Endodermal cell (in vitro differentiated cells): ENCODE results near the gene RSPH6A. TPM values are rescaled to one million over a fixed set of nuclear protein-coding genes. Genes with fewer than 3 reads are reported as not detected.

ENCODE experiments used
- DNase-seq: peaks from one replicate; pipeline ENCODE4 v3.0.0-alpha.2; 2017
- H3K27ac ChIP-seq: 2 replicates; pipeline ENCODE4 v1.5.1; 2013; ENCODE audit warnings: mild to moderate bottlenecking, low read depth, low read length, moderate library complexity
- H3K27me3 ChIP-seq: 2 replicates; pipeline ENCODE4 v1.6.1; 2013; ENCODE audit warnings: mild to moderate bottlenecking, low read length, moderate library complexity; ENCODE audit not compliant: insufficient read depth, control insufficient read depth, poor library complexity, severe bottlenecking
- H3K36me3 ChIP-seq: 2 replicates; pipeline ENCODE4 v1.7.0; 2013; ENCODE audit warnings: mild to moderate bottlenecking, low read length, moderate library complexity; ENCODE audit not compliant: control insufficient read depth, insufficient read depth
- H3K4me1 ChIP-seq: one replicate; pipeline ENCODE4 v1.7.0; 2013; ENCODE audit warnings: low read length; ENCODE audit not compliant: control insufficient read depth, insufficient read depth
- H3K4me3 ChIP-seq: 2 replicates; pipeline ENCODE4 v1.5.1; 2013; ENCODE audit warnings: mild to moderate bottlenecking, low read length, moderate library complexity
- H3K9ac ChIP-seq: 2 replicates; pipeline ENCODE4 v1.6.1; 2013; ENCODE audit warnings: mild to moderate bottlenecking, low read length, moderate library complexity; ENCODE audit not compliant: poor library complexity, severe bottlenecking; ENCODE audit errors: extremely low read depth
- H3K9me3 ChIP-seq: 2 replicates; pipeline ENCODE4 v1.6.1; 2013; ENCODE audit warnings: mild to moderate bottlenecking, low read length, moderate library complexity; ENCODE audit not compliant: control insufficient read depth
- H3K27ac Mint-ChIP-seq: 2 replicates; pipeline ENCODE4 v1.8.0; 2020; ENCODE audit warnings: mixed read lengths
- H3K27me3 Mint-ChIP-seq: 2 replicates; pipeline ENCODE4 v1.8.0; 2021; ENCODE audit warnings: mild to moderate bottlenecking, mixed read lengths; ENCODE audit not compliant: insufficient read depth
- H3K36me3 Mint-ChIP-seq: 2 replicates; pipeline ENCODE4 v1.8.0; 2020; ENCODE audit warnings: low read depth, mixed read lengths
- H3K4me1 Mint-ChIP-seq: 2 replicates; pipeline ENCODE4 v1.8.0; 2020; ENCODE audit warnings: mixed read lengths
- H3K4me3 Mint-ChIP-seq: 2 replicates; pipeline ENCODE4 v1.8.0; 2020; ENCODE audit warnings: mild to moderate bottlenecking, moderate library complexity, mixed read lengths
- H3K9me3 Mint-ChIP-seq: 2 replicates; pipeline ENCODE4 v1.8.0; 2020; ENCODE audit warnings: mild to moderate bottlenecking, mixed read lengths
- CTCF ChIP-seq: fragments of 200-600 bp; sonication (generic); conservative IDR thresholded peaks from 2 replicates; pipeline ENCODE4 v1.5.0; 2021; ENCODE audit warnings: antibody characterized with exemption, mild to moderate bottlenecking
- WGBS, 2 experiments: methylation state at CpG; one replicate each; pipeline versions ENCODE4 v1.1.5 to v1.1.7; 2013; ENCODE audit warnings: missing lambda C conversion rate in 2 of 2, mixed read lengths in 1 of 2; ENCODE audit not compliant: insufficient coverage in 1 of 2, insufficient read length in 1 of 2; 5-methylcytosine and 5-hydroxymethylcytosine counted together
- total RNA-seq, 2 donors: library from RNA; stranded (reverse); fragmentation: NEBNext Ultra II Directional in 1 of 2; extraction: Animal tissue kit (Norgen Biotek cat#: 25700) in 1 of 2; gene quantifications; 2 replicates in 1 of 2; 3 replicates in 1 of 2; pipeline ENCODE4 v1.2.1, GENCODE V29; 2021

The RSPH6A gene
- total RNA-seq, 2 donors from 2014 or later, result 0.53 TPM

- no peak overlapping the region for H3K4me3 Mint-ChIP-seq
- no peak overlapping the region for H3K27ac Mint-ChIP-seq
- no peak overlapping the region for H3K27ac ChIP-seq
- DNase-seq, result no peak
- 91 to 95% methylated on average over 4 to 17 of the region's 17 CpGs for WGBS, 2 experiments
- H3K9me3 Mint-ChIP-seq, result no peaks in the 10 kb centered on the region
- no peak overlapping the region for H3K9ac ChIP-seq
- H3K4me1 ChIP-seq, result peaks cover 11% of the 10 kb centered on the region
- H3K36me3 Mint-ChIP-seq, result peaks cover 32% of the 10 kb centered on the region
- peaks cover 6% of the 10 kb centered on the region for H3K27me3 Mint-ChIP-seq
- H3K27me3 ChIP-seq, result no peaks in the 10 kb centered on the region
- peaks cover 9% of the 10 kb centered on the region for H3K4me1 Mint-ChIP-seq
- no peaks in the 10 kb centered on the region for H3K9me3 ChIP-seq
- TF ChIP-seq CTCF, result no peak
- no peak overlapping the region for H3K4me3 ChIP-seq
- H3K36me3 ChIP-seq, result peaks cover 20% of the 10 kb centered on the region
Measured at GRCh38 chr19:45781214-45782161, 33.6 kb downstream of the RSPH6A start.

- no peak overlapping the region for H3K9ac ChIP-seq
- peaks cover 31% of the 10 kb centered on the region for H3K36me3 Mint-ChIP-seq
- peaks cover 6% of the 10 kb centered on the region for H3K27me3 Mint-ChIP-seq
- no peak for TF ChIP-seq CTCF
- no peaks in the 10 kb centered on the region for H3K9me3 ChIP-seq
- H3K27ac ChIP-seq, result no peak overlapping the region
- no peak overlapping the region for H3K27ac Mint-ChIP-seq
- H3K4me1 Mint-ChIP-seq, result peaks cover 9% of the 10 kb centered on the region
- no peak overlapping the region for H3K4me3 ChIP-seq
- no peaks in the 10 kb centered on the region for H3K27me3 ChIP-seq
- peaks cover 21% of the 10 kb centered on the region for H3K36me3 ChIP-seq
- DNase-seq, result no peak
- WGBS, 2 experiments, result 53 to 100% methylated on average over 1 to 9 of the region's 13 CpGs
- peaks cover 11% of the 10 kb centered on the region for H3K4me1 ChIP-seq
- H3K4me3 Mint-ChIP-seq, result no peak overlapping the region
- H3K9me3 Mint-ChIP-seq, result no peaks in the 10 kb centered on the region
Measured at GRCh38 chr19:45780448-45781213, 34.5 kb downstream of the RSPH6A start.

- H3K4me3 ChIP-seq, result no peak overlapping the region
- Mint-ChIP-seq H3K27ac (no peak overlapping the region), H3K9me3 (no peaks in the 10 kb centered on the region), H3K36me3 (peaks cover 29% of the 10 kb centered on the region), H3K27me3 (peaks cover 6% of the 10 kb centered on the region), H3K4me1 (peaks cover 9% of the 10 kb centered on the region), H3K4me3 (no peak overlapping the region)
- 69 to 77% methylated on average over 3 to 4 of the region's 4 CpGs for WGBS, 2 experiments
- H3K9ac ChIP-seq, result no peak overlapping the region
- no peaks in the 10 kb centered on the region for H3K9me3 ChIP-seq
- H3K4me1 ChIP-seq, result peaks cover 11% of the 10 kb centered on the region
- H3K27me3 ChIP-seq, result no peaks in the 10 kb centered on the region
- TF ChIP-seq CTCF, result no peak
- DNase-seq, result peak; percentile 65
- no peak overlapping the region for H3K27ac ChIP-seq
- H3K36me3 ChIP-seq, result peaks cover 21% of the 10 kb centered on the region
Measured at GRCh38 chr19:45780146-45780447, 35.0 kb downstream of the RSPH6A start.
